ENCODE results near the gene ASMTL. TPM values are rescaled to one million over a fixed set of nuclear protein-coding genes. Genes with fewer than 3 reads are reported as not detected.

ASMTL gene
- total and polyA plus RNA-seq, 4 donors: 26.7 to 56.1 (median 31.8) TPM

Other genes starting within 250 kb of the ASMTL start
- gene CRLF2, start 240.3 kb downstream of the ASMTL start, total RNA-seq: under 1 TPM; 0.23 to 0.42 TPM
- gene CRLF2, start 240.3 kb downstream of the ASMTL start, polyA plus RNA-seq: not detected
- 10 to 100 TPM; 12.5 to 22.3 TPM for gene CSF2RA, start 184.1 kb downstream of the ASMTL start, total RNA-seq
- gene CSF2RA, start 184.1 kb downstream of the ASMTL start, polyA plus RNA-seq: 1 to 10 TPM; 1.2 to 5.5 TPM
- 10 to 100 TPM in 1 of 2 donors, 1 to 10 TPM in 1; 6.3 to 21.9 TPM for gene IL3RA, start 116.1 kb downstream of the ASMTL start, total RNA-seq
- gene IL3RA, start 116.1 kb downstream of the ASMTL start, polyA plus RNA-seq: under 1 TPM in 1 of 2 donors, not detected in 1; 0.95 TPM
- gene SLC25A6, start 60.8 kb downstream of the ASMTL start, total RNA-seq: 100 to 1,000 TPM; 207 to 212 TPM
- gene SLC25A6, start 60.8 kb downstream of the ASMTL start, polyA plus RNA-seq: 100 to 1,000 TPM; 316 to 348 TPM
- 1 to 10 TPM; 5.0 to 5.5 TPM for gene P2RY8, start 84.3 kb upstream of the ASMTL start, total RNA-seq
- 1 to 10 TPM in 1 of 2 donors, under 1 TPM in 1; 0.31 to 1.0 TPM for gene P2RY8, start 84.3 kb upstream of the ASMTL start, polyA plus RNA-seq
- gene AKAP17A, start 138.7 kb upstream of the ASMTL start, total RNA-seq: 10 to 100 TPM; 33.0 to 53.7 TPM
- gene AKAP17A, start 138.7 kb upstream of the ASMTL start, polyA plus RNA-seq: 10 to 100 TPM in 1 of 2 donors, 1 to 10 TPM in 1; 8.3 to 50.4 TPM
- gene ASMT, start 162.2 kb upstream of the ASMTL start, total RNA-seq: 1 to 10 TPM in 1 of 2 donors, under 1 TPM in 1; 0.69 to 1.3 TPM
- gene ASMT, start 162.2 kb upstream of the ASMTL start, polyA plus RNA-seq: 1 to 10 TPM in 1 of 2 donors, not detected in 1; 6.9 TPM

All from aorta (tissue), 4 donors.